GM12875 (cell line): ENCODE measurements around the gene FAM110A.

ENCODE experiments used
- H3K4me3 ChIP-seq: one replicate; pipeline ENCODE4 v1.5.1; 2011; ENCODE audit warnings: low read depth, low read length, control low read depth
- CTCF ChIP-seq: IDR thresholded peaks from 2 replicates; pipeline ENCODE4 v1.5.1; 2011; ENCODE audit warnings: low read depth, mild to moderate bottlenecking, control low read depth, inconsistent platforms, low read length, moderate library complexity, borderline replicate concordance; ENCODE audit not compliant: insufficient read depth

Gene FAM110A

GRCh38 chr20:831956-832355 is 1.6 kb upstream of the FAM110A start:
- H3K4me3 ChIP-seq, result no peak overlapping the region
- TF ChIP-seq CTCF, result no peak

GRCh38 chr20:833121-833449 is 430 bp upstream of the FAM110A start:
- H3K4me3 ChIP-seq, result no peak overlapping the region
- TF ChIP-seq CTCF, result no peak

- peak overlapping the region; percentile 63 for H3K4me3 ChIP-seq
- no peak for TF ChIP-seq CTCF
Observed at GRCh38 chr20:834151-834746, 734 bp downstream of the FAM110A start.

- TF ChIP-seq CTCF, result no peak
- H3K4me3 ChIP-seq, result no peak overlapping the region
Observed at GRCh38 chr20:835608-836045, 2.1 kb downstream of the FAM110A start.

GRCh38 chr20:836190-836589 is 2.7 kb downstream of the FAM110A start:
- no peak for TF ChIP-seq CTCF
- H3K4me3 ChIP-seq, result no peak overlapping the region

GRCh38 chr20:839015-839414 is 5.5 kb downstream of the FAM110A start:
- no peak for TF ChIP-seq CTCF
- no peak overlapping the region for H3K4me3 ChIP-seq

- no peak for TF ChIP-seq CTCF
Observed at GRCh38 chr20:839626-840025, 6.1 kb downstream of the FAM110A start.

More at GRCh38 chr20:839626-840025, 6.1 kb downstream of the FAM110A start:
- H3K4me3 ChIP-seq, result no peak overlapping the region
